Heart left ventricle (tissue), 16 donors: ENCODE measurements around the gene DCST1. TPM values are rescaled to one million over a fixed set of nuclear protein-coding genes. Genes with fewer than 3 reads are reported as not detected.
A peak's percentile ranks its signal among the peaks of the same experiment; 100 is the strongest.

Source experiments
- ATAC-seq, 4 donors: fragments of 200-7000 bp; cut with Tn5 transposase; one replicate each; pipeline ENCODE4 v1.9.1; 2020 to 2022; ENCODE audit warnings: moderate library complexity in 4 of 4, mild to moderate bottlenecking in 3 of 4, moderate number of reproducible peaks in 1 of 4
- DNase-seq, 5 donors: peaks; one replicate each; pipeline ENCODE4 v3.0.0-alpha.2; 2020
- H3K27ac ChIP-seq, 12 donors: fragments of 200-600 bp; sonication (generic) in 4 of 12; one replicate each; pipeline versions ENCODE4 v1.5.0 to v1.8.0; 2016 to 2022; ENCODE audit warnings: mild to moderate bottlenecking in 2 of 12
- H3K27me3 ChIP-seq, 9 donors: fragments of 200-600 bp; sonication (generic) in 2 of 9; one replicate each; pipeline versions ENCODE4 v1.5.1 to v1.8.0; 2016 to 2022; ENCODE audit warnings: mild to moderate bottlenecking in 3 of 9
- H3K36me3 ChIP-seq, 9 donors: fragments of 200-600 bp; sonication (generic) in 2 of 9; one replicate each; pipeline versions ENCODE4 v1.5.0 to v1.8.0; 2018 to 2022; ENCODE audit warnings: mild to moderate bottlenecking in 2 of 9
- H3K4me1 ChIP-seq, 12 donors: fragments of 200-600 bp; sonication (generic) in 4 of 12; one replicate each; pipeline versions ENCODE4 v1.5.0 to v1.8.0; 2016 to 2022; ENCODE audit warnings: mild to moderate bottlenecking in 3 of 12
- H3K4me3 ChIP-seq, 12 donors: fragments of 200-600 bp; sonication (generic) in 4 of 12; one replicate each; pipeline versions ENCODE4 v1.5.0 to v1.8.0; 2017 to 2022; ENCODE audit warnings: mild to moderate bottlenecking in 9 of 12, moderate library complexity in 4 of 12
- H3K9me3 ChIP-seq, 12 donors: fragments of 200-600 bp; sonication (generic) in 4 of 12; one replicate each; pipeline versions ENCODE4 v1.5.0 to v1.8.0; 2016 to 2022; ENCODE audit warnings: mild to moderate bottlenecking in 1 of 12
- POLR2A ChIP-seq, 2 donors: fragments of 450-650 bp; IDR thresholded peaks; one replicate each; pipeline ENCODE4 v1.6.1; 2017; ENCODE audit warnings: antibody characterized with exemption in 2 of 2, mild to moderate bottlenecking in 2 of 2, moderate library complexity in 2 of 2
- WGBS, 4 donors: extraction: QIAGEN DNeasy Blood & Tissue Kit in 2 of 4; methylation state at CpG; one replicate each; pipeline versions ENCODE4 v1.1.5 to v1.1.7; 2013 to 2018; 5-methylcytosine and 5-hydroxymethylcytosine counted together
- intact Hi-C, 10 donors: fragments of 100-400 bp; cut with DNase I; formaldehyde crosslinking; loops; one replicate each; pipeline versions ENCODE4 v1.11.1 to v1.14.2; 2022
- polyA plus RNA-seq, 2 donors: library from polyadenylated mRNA; stranded (reverse); fragments of 200-250 nt; gene quantifications; one replicate each; pipeline ENCODE4 v1.2.3, GENCODE V29; 2013
- total RNA-seq, 9 donors: library from RNA; depleted of rRNA in 2 of 9; stranded (reverse); fragments of >200 nt in 2 of 9; fragmentation: NEBNext Ultra II Directional in 3 of 9; extraction: Animal tissue kit (Norgen Biotek cat#: 25700) in 3 of 9; gene quantifications; one replicate each; pipeline versions ENCODE4 v1.1.0 to v1.2.4, GENCODE V29; 2016 to 2023
- TF ChIP-seq, protein P1 (sequence below), 12 donors: fragments of 200-600 bp; sonication (generic) in 4 of 12; IDR thresholded peaks; one replicate each; pipeline versions ENCODE4 v1.5.0 to v1.8.0; 2018 to 2022; ENCODE audit warnings: antibody characterized with exemption in 12 of 12, mild to moderate bottlenecking in 5 of 12
- donor health status: ischemic (EF 13 %, LVEDD 7.1; RV severe dilation, severe dysfunction).
- donor health status: healthy with polysubstance abuse.
- donor health status: DM: no; HTN: yes; CAD: no.
- donor health status: DM: no; HTN: no; CAD: no.
- donor health status: ischemic (EF 25% LVEDD 6.9; RV normal size, moderate dysfunction).
- donor health status: ischemic (EF 25% LVEDD 5.7; RV mildly dilated, moderate dysfunction).
- donor health status: healthy.
- donor health status: DM: yes; HTN: yes; CAD: no.
- donor health status: ischemic (EF 35%, LVEDD 5.7; RV mildly dilated, moderate dysfunction).
- donor health status: nonischemic (EF 11% LVEDD 7.7; RV severe dilation, severe dysfunction).
- donor health status: DM: yes; HTN: yes; CAD: no.
- donor health status: PGD.
- donor health status: ischemic (EF 29% LVEDD 5.4; RV normal size, mild dysfunction).
- donor health status: nonischemic (EF 23%, LVEDD 6.1; RV moderate dilation, normal function).

Gene DCST1
- total and polyA plus RNA-seq, 11 donors = not detected

DNA sequence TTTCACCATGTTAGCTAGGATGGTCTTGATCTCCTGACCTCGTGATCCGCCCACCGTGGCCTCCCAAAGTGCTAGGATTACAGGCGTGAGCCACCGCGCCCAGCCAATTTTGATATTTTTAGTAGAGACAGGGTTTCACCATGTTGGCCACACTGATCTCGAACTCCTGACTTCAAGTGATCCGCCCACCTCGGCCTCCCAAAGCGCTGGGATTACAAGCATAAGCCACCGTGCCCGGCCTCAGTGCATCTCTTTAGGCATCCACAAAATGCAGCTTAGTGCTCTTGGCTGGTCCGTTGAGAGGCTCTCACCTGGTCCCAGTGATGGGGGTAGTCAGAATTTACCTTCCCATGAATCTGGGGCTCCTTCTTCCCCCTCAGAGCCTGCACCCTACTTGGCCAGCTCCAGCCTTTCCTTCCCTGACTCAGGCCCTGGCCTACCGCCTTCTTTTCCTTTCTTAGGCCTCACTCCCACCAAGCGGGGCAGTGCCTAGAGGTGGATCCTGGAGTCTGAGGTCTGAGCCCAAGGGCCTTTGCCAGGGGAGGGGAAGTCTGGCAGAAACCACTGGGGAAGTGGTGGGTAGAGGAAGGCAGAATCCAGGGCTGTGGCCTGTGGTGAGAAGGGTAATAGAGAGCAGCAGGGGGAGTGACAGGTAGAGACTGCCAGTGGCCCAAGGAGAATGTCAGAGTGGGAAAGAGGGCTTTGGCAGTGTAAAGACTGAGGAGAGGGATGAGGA lies 36.5 kb upstream of the DCST1 start:
- intact Hi-C loops = loop anchor here in 6 of 10 donors (5.0 kb wide), 1 partner anchor 35 kb away; the partner anchor contains the start of gene PYGO2 (in 6 of the 6)
- TF ChIP-seq, protein P1, sequence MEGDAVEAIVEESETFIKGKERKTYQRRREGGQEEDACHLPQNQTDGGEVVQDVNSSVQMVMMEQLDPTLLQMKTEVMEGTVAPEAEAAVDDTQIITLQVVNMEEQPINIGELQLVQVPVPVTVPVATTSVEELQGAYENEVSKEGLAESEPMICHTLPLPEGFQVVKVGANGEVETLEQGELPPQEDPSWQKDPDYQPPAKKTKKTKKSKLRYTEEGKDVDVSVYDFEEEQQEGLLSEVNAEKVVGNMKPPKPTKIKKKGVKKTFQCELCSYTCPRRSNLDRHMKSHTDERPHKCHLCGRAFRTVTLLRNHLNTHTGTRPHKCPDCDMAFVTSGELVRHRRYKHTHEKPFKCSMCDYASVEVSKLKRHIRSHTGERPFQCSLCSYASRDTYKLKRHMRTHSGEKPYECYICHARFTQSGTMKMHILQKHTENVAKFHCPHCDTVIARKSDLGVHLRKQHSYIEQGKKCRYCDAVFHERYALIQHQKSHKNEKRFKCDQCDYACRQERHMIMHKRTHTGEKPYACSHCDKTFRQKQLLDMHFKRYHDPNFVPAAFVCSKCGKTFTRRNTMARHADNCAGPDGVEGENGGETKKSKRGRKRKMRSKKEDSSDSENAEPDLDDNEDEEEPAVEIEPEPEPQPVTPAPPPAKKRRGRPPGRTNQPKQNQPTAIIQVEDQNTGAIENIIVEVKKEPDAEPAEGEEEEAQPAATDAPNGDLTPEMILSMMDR (IDR thresholded peaks at IDR 0.05) = no peak
- no peak for TF ChIP-seq POLR2A (IDR thresholded peaks at IDR 0.05)
- Histone ChIP-seq H3K4me3 (no peak overlapping the region), H3K9me3 (no peaks in the 10 kb centered on the region), H3K27ac (no peak overlapping the region), H3K4me1 (peaks cover 0 to 45% (median 16%) of the 10 kb centered on the region in 12 donors), H3K27me3 (no peaks in the 10 kb centered on the region), H3K36me3 (peaks cover 0 to 10% (median 0%) of the 10 kb centered on the region in 9 donors)
- ATAC-seq = no peak
- no peak for DNase-seq
- 81 to 89% (median 85%) methylated on average over 15 of the region's 15 CpGs for WGBS, 4 donors

DNA sequence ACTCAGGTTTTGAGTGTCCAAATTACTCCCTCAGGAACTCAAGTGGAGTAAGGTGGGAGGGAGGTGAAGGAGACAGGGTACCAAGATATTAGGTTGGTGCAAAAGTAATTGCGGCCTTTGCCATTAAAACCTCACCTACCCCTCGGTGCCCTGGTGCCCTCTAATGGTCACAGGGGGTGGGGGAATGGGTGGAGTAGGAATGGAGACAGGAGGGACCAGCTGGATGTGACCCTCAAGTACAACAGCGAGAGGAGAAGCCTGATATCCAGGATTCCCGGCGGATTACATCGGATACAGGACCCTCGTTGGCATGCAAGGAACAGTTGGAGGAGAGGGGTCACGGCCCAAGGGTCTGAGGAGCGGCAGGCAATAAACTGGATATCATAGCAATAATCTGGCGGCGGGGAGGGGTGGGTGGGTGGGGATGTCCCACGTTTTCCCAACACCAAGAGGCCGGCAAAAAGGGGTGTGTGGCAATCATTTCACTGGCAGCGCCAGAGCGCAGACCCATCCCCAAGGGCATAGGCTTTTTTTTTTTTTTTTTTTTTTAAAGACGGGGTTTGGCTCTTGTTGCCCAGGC lies 35.3 kb upstream of the DCST1 start:
- peaks cover 0 to 42% (median 16%) of the 10 kb centered on the region in 12 donors for H3K4me1 ChIP-seq
- TF ChIP-seq POLR2A (IDR thresholded peaks at IDR 0.05) = no peak
- TF ChIP-seq, protein P1 (IDR thresholded peaks at IDR 0.05) = no peak
- intact Hi-C loops = loop anchor here in 6 of 10 donors (2.0 to 5.0 kb wide), 2 partner anchors 13 to 36 kb away; partner anchors contain the start of gene PYGO2 (in 6 of the 6)
- no peaks in the 10 kb centered on the region for H3K9me3 ChIP-seq
- no peak overlapping the region for H3K4me3 ChIP-seq
- WGBS, 4 donors = 73 to 77% (median 76%) methylated on average over 16 of the region's 16 CpGs
- peak overlapping the region in 1 of 12 donors; percentile 95 for H3K27ac ChIP-seq
- H3K36me3 ChIP-seq = no peaks in the 10 kb centered on the region
- ATAC-seq = no peak
- no peaks in the 10 kb centered on the region for H3K27me3 ChIP-seq
- no peak for DNase-seq

DNA sequence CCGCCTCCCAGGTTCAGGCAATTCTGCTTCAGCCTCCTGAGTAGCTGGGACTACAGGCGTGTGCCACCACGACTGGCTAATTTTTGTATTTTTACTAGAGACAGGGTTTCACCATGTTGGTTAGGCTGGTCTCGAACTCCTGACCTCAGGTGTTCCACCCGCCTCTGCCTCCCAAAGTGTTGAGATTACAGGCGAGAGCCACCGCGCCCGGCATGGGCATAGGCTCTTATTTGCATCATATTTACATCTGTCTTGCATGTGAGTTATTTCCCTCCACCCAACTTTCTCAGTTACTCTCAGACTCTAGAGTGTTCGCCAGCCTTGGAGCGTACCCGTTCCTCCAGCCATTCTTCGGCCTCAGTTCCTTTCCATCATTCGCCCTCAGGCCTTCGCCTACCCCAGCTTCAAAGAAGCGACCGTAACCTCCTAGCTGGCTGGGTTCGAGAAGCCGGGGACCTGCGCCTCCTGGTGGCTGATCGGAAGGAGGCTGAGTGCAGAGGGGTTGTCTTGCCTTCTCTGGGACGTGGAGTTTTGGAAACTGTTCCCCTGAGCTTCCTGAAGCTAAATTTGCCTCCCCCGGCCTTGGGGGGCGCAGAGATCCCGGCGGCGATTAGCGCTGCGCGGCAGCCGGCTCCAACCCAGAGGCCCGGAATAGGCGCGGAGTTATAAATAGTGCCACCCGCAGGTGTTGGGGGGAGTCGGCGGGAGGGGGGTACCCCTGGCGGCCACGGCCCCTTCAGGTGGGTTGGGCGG lies 34.6 kb upstream of the DCST1 start:
- intact Hi-C loops = loop anchor here in 7 of 10 donors (1.0 to 5.0 kb wide), 3 partner anchors 14 to 38 kb away; partner anchors contain the start of gene PYGO2 (in 7 of the 7)
- H3K27ac ChIP-seq = peak overlapping the region in 9 of 12 donors; percentile 25 to 98 (median 95)
- no peak for ATAC-seq
- H3K4me3 ChIP-seq = peak overlapping the region in 11 of 12 donors; percentile 22 to 96 (median 83)
- H3K9me3 ChIP-seq = no peaks in the 10 kb centered on the region
- TF ChIP-seq POLR2A (IDR thresholded peaks at IDR 0.05) = no peak
- TF ChIP-seq, protein P1 (IDR thresholded peaks at IDR 0.05) = peak; percentile 69 to 92 (median 80)
- no peaks in the 10 kb centered on the region for H3K36me3 ChIP-seq
- 12 to 17% (median 14%) methylated on average over 30 to 40 of the region's 40 CpGs for WGBS, 4 donors
- H3K27me3 ChIP-seq = no peaks in the 10 kb centered on the region
- peaks cover 0 to 45% (median 17%) of the 10 kb centered on the region in 12 donors for H3K4me1 ChIP-seq
- peak; percentile 63 to 82 (median 79) for DNase-seq
